GM12865 (cell line): ENCODE measurements around the gene PLD5.
A peak's percentile ranks its signal among the peaks of the same experiment; 100 is the strongest.

ENCODE experiments used
- DNase-seq: peaks from one replicate; pipeline ENCODE4 v3.0.0; 2010; ENCODE audit warnings: low read depth
- H3K4me3 ChIP-seq: 2 replicates; pipeline ENCODE4 v1.5.1; 2011; ENCODE audit warnings: mild to moderate bottlenecking, low read depth, low read length, control low read depth
- TF ChIP-seq, protein P1 (sequence below): IDR thresholded peaks from 2 replicates; pipeline ENCODE4 v1.5.1; 2011; ENCODE audit warnings: low read length, control low read depth, low read depth, inconsistent platforms; ENCODE audit not compliant: insufficient read depth; ENCODE audit errors: missing control alignments

PLD5 gene

DNA sequence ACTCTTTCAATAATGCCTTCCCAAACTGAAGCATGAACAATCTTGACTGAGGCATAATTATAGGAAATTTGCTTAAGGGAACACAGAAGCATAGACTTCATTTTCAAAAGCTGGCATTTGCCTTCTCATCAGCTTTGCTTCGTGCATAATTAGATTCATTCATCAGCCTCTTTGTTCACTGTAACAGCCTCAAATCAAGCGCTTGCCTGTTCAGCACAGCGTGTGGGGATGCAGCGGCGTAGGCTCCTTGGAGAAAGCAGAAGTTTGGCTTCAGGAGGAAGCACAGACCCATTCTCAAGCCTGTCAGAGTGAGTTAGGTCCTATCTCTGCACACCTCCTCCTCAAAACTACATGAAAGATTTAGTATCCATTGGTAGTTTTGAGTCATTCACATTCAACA lies 279.2 kb downstream of the PLD5 start:
- TF ChIP-seq, protein P1, sequence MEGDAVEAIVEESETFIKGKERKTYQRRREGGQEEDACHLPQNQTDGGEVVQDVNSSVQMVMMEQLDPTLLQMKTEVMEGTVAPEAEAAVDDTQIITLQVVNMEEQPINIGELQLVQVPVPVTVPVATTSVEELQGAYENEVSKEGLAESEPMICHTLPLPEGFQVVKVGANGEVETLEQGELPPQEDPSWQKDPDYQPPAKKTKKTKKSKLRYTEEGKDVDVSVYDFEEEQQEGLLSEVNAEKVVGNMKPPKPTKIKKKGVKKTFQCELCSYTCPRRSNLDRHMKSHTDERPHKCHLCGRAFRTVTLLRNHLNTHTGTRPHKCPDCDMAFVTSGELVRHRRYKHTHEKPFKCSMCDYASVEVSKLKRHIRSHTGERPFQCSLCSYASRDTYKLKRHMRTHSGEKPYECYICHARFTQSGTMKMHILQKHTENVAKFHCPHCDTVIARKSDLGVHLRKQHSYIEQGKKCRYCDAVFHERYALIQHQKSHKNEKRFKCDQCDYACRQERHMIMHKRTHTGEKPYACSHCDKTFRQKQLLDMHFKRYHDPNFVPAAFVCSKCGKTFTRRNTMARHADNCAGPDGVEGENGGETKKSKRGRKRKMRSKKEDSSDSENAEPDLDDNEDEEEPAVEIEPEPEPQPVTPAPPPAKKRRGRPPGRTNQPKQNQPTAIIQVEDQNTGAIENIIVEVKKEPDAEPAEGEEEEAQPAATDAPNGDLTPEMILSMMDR = no peak
- no peak overlapping the region for H3K4me3 ChIP-seq
- DNase-seq = no peak

DNA sequence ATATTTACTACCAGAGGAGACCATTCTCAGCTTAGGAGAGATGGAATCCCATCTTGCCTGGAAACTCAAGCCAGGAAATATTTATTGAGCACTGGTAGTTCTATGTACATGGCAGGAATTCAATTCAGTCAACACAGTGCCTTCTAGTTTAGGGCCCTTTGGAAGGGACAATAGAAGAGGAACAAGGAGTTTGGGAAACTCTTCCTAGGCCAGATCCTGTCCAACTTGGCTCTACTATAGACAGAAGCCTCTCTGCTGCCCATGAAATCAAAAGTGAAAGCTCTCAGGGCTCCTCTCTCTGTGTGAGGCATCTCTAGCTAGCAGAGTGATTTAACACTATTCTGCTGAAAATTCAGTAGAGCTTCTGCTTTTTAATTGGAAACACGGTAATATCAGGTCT lies 281.0 kb downstream of the PLD5 start:
- TF ChIP-seq, protein P1 = no peak
- DNase-seq = peak; percentile 59
- H3K4me3 ChIP-seq = no peak overlapping the region

DNA sequence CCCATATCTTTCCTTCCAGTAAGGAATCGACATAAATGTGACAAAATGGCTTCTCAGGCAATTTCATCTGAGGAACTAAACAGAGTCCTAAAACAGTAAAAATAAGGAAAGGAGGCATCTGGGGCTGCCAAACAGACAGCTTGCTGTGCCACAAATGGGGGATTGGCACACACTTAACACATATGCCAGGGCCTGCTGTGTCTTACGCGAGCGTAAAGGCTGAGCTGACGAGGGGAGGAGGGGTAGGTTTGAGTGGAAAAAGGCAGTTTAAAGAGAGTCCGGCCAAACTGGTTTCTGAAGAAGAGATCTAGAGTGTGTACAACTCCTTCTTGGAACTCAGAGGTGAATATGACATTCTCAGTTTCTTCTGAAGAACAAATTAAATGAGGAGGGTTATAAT lies 281.5 kb downstream of the PLD5 start:
- H3K4me3 ChIP-seq = no peak overlapping the region
- TF ChIP-seq, protein P1 = no peak
- DNase-seq = no peak

DNA sequence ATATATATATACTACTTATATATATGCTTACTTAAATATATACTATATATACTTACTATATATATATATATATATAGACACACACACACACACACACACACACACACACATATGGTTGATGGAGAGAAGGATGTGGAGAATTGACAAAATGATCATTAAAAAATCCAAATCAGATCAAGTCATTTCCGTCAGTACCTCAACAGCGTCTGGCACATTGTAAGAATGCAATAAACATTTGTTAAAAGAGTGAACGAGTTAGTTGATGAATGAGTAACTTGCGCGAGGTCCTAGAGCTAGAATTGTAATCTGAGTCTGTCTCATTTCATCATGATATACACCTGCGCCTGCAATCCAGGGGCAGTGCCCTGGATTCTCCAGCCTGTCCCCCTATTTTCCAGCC lies 282.6 kb downstream of the PLD5 start:
- no peak for DNase-seq
- H3K4me3 ChIP-seq = no peak overlapping the region
- TF ChIP-seq, protein P1 = no peak

DNA sequence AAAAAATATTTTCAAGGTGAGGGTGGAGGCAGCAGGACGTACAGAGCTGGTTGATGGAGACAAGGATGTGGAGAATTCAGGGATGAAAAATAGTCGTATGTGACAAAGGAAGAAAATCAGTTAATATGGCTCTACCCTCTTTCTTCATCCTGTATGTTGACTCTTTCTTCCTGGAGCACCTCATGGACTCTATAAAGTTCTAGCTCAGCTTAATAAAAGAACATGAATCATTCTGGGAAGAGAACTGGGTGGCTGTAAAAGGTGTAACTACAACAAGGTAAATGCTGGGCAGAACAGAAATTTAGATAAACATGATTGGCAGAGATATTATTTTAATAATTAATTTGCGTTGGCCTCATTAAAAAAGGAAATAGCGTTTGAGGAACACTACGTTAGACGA lies 283.8 kb downstream of the PLD5 start:
- no peak overlapping the region for H3K4me3 ChIP-seq
- TF ChIP-seq, protein P1 = no peak
- no peak for DNase-seq

DNA sequence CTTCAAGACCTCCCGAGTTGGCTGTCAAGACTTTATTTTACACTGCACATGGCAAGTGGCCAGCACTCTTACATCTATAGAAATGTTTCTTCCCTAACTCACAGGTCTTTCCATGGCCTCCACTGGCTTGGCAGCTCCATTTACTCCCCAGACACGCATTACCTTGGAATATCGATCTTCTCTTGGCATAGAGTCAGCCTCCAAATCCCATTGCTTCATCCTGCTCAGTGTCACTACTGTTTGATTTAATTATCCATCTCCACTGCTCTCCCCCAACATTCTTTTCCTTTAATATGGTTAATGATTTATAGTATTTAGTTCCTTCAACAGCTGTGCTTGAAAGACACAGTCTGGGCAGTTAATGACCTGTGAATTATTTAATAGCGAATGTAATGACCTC lies 284.4 kb downstream of the PLD5 start:
- TF ChIP-seq, protein P1 = no peak
- no peak for DNase-seq
- no peak overlapping the region for H3K4me3 ChIP-seq

DNA sequence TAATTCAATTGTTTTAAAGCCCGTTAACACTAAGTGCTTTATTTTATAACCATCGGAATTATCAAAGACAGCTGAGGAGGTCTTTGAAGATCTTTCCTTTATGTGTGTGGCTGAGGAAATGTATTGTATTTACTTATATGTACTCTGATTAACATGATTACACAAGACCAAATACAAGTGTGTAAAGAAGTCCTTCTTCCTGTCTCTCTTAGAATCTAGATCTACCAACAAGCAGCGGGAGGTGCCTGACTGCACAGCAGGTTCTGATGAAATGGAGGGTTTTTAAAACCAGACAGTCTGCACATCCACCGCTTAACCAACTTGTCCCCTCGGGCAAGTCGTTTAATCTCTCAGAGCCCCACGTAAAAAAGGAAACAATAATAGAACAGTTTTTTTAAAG lies 285.1 kb downstream of the PLD5 start:
- no peak overlapping the region for H3K4me3 ChIP-seq
- TF ChIP-seq, protein P1 = no peak
- no peak for DNase-seq
